Islet of Langerhans (tissue), 1 donor: ENCODE results near the gene MISP.

Source experiments
- FAIRE-seq: peaks from one replicate; lab custom pipeline; 2011; peaks lifted over from hg19 to GRCh38; lab: Jason Lieb, UNC

Gene MISP

GRCh38 chr19:746956-747355 is 4.0 kb upstream of the MISP start:
- FAIRE-seq = no peak

GRCh38 chr19:747432-748273 is 3.3 kb upstream of the MISP start:
- FAIRE-seq = no peak

GRCh38 chr19:748274-748598 is 2.7 kb upstream of the MISP start:
- FAIRE-seq = no peak

- FAIRE-seq = no peak
Observed at GRCh38 chr19:749811-750210, 1.1 kb upstream of the MISP start.

GRCh38 chr19:751501-752341 is 809 bp downstream of the MISP start:
- FAIRE-seq = no peak

GRCh38 chr19:752652-753517 is 2.0 kb downstream of the MISP start:
- FAIRE-seq = peak; percentile 56

- FAIRE-seq = no peak
Observed at GRCh38 chr19:754530-754929, 3.6 kb downstream of the MISP start.

- FAIRE-seq = no peak
Observed at GRCh38 chr19:755063-755462, 4.2 kb downstream of the MISP start.

- no peak for FAIRE-seq
Observed at GRCh38 chr19:756236-756635, 5.3 kb downstream of the MISP start.

GRCh38 chr19:756821-757688 is 6.1 kb downstream of the MISP start:
- no peak for FAIRE-seq

- no peak for FAIRE-seq
Observed at GRCh38 chr19:757811-758668, 7.1 kb downstream of the MISP start.

GRCh38 chr19:763181-763580 is 12.3 kb downstream of the MISP start:
- no peak for FAIRE-seq

- no peak for FAIRE-seq
Observed at GRCh38 chr19:763869-764268, 13.0 kb downstream of the MISP start.

GRCh38 chr19:764301-764700 is 13.4 kb downstream of the MISP start:
- FAIRE-seq = no peak

- FAIRE-seq = no peak
Observed at GRCh38 chr19:765179-765738, 14.3 kb downstream of the MISP start.

GRCh38 chr19:768424-768823 is 17.5 kb downstream of the MISP start:
- FAIRE-seq = no peak

GRCh38 chr19:769616-770015 is 18.7 kb downstream of the MISP start:
- no peak for FAIRE-seq

- FAIRE-seq = no peak
Observed at GRCh38 chr19:771332-771785, 20.4 kb downstream of the MISP start.

- no peak for FAIRE-seq
Observed at GRCh38 chr19:772063-772462, 21.2 kb downstream of the MISP start.

GRCh38 chr19:772730-773436 is 22.0 kb downstream of the MISP start:
- no peak for FAIRE-seq
